Activated CD8-positive, alpha-beta T cell treated with anti-CD3 and anti-CD28 coated beads for 36 hours (primary cell): Measurements from ENCODE around the gene BZW2. TPM values are rescaled to one million over a fixed set of nuclear protein-coding genes. Genes with fewer than 3 reads are reported as not detected.

ENCODE experiments used
- ATAC-seq: fragments of 200-7000 bp; cut with Tn5 transposase; one replicate; pipeline ENCODE4 v1.10.0; 2021; ENCODE audit warnings: mild to moderate bottlenecking, moderate library complexity
- CTCF ChIA-PET: fragments of 350-600 bp; sonication (Branson Sonifier 250); formaldehyde crosslinking; loops from one replicate; lab custom pipeline; 2021; ENCODE audit warnings: antibody characterized with exemption; lab: Charles Lee
- POLR2A ChIA-PET: fragments of 350-600 bp; sonication (Branson Sonifier 250); formaldehyde crosslinking; loops from one replicate; lab custom pipeline; 2021; ENCODE audit warnings: antibody characterized with exemption; lab: Charles Lee
- DNase-seq: peaks from one replicate; pipeline ENCODE4 v3.0.0-alpha.2; 2020
- H3K27ac Mint-ChIP-seq: one replicate; pipeline ENCODE4 v1.8.0; 2021; ENCODE audit warnings: mild to moderate bottlenecking, mixed read lengths
- H3K27me3 Mint-ChIP-seq: one replicate; pipeline ENCODE4 v1.8.0; 2021; ENCODE audit warnings: mixed read lengths
- H3K36me3 Mint-ChIP-seq: one replicate; pipeline ENCODE4 v1.8.0; 2021; ENCODE audit warnings: low read depth, mixed read lengths
- H3K4me1 Mint-ChIP-seq: one replicate; pipeline ENCODE4 v1.8.0; 2021; ENCODE audit warnings: low read depth, mixed read lengths
- H3K4me3 Mint-ChIP-seq: one replicate; pipeline ENCODE4 v1.8.0; 2021; ENCODE audit warnings: mild to moderate bottlenecking, moderate library complexity, mixed read lengths
- H3K9me3 Mint-ChIP-seq: one replicate; pipeline ENCODE4 v1.8.0; 2021; ENCODE audit warnings: mixed read lengths
- CTCF ChIP-seq: fragments of 200-600 bp; IDR thresholded peaks from one replicate; pipeline ENCODE4 v1.8.0; 2022; ENCODE audit warnings: antibody characterized with exemption, mild to moderate bottlenecking
- intact Hi-C: fragments of 100-400 bp; cut with micrococcal nuclease; formaldehyde crosslinking; loops from one replicate; pipeline ENCODE4 v1.10.0; 2022
- total RNA-seq, 2 experiments: library from RNA; stranded (reverse); gene quantifications; one replicate each; pipeline ENCODE4 v1.2.3, GENCODE V29; 2021

Gene BZW2
- total RNA-seq, 2 experiments from 2014 or later: 120 to 123 TPM

- Mint-ChIP-seq H3K9me3 (no peaks in the 10 kb centered on the region), H3K27ac (no peak overlapping the region), H3K36me3 (no peaks in the 10 kb centered on the region), H3K4me1 (peaks cover 11% of the 10 kb centered on the region), H3K4me3 (no peak overlapping the region), H3K27me3 (no peaks in the 10 kb centered on the region)
- ChIA-PET CTCF (no interaction called here), POLR2A (no interaction called here)
- no peak for DNase-seq
- TF ChIP-seq CTCF: no peak
- intact Hi-C loops: no loop called here
- ATAC-seq: no peak
Observed at GRCh38 chr7:16741676-16742075, 95.7 kb downstream of the BZW2 start.

- intact Hi-C loops: no loop called here
- no peak for TF ChIP-seq CTCF
- POLR2A ChIA-PET: interaction anchor here (1.4 kb wide), 1 partner anchor 14 kb away, joined by 3 read pairs; no protein-coding TSS in a partner anchor
- DNase-seq (no peak), ATAC-seq (no peak)
- Mint-ChIP-seq H3K27ac (no peak overlapping the region), H3K27me3 (peaks cover 2% of the 10 kb centered on the region), H3K36me3 (no peaks in the 10 kb centered on the region), H3K4me1 (peaks cover 11% of the 10 kb centered on the region), H3K9me3 (no peaks in the 10 kb centered on the region), H3K4me3 (no peak overlapping the region)
- CTCF ChIA-PET: interaction anchor here (1.0 kb wide), 1 partner anchor 16 kb away, joined by 3 read pairs; no protein-coding TSS in a partner anchor
Observed at GRCh38 chr7:16742547-16742946, 96.6 kb downstream of the BZW2 start.

GRCh38 chr7:16743236-16743635 lies 97.3 kb downstream of the BZW2 start:
- no peaks in the 10 kb centered on the region for H3K36me3 Mint-ChIP-seq
- POLR2A ChIA-PET: interaction anchor here (1.4 kb wide), 1 partner anchor 15 kb away, joined by 3 read pairs; no protein-coding TSS in a partner anchor
- peaks cover 2% of the 10 kb centered on the region for H3K27me3 Mint-ChIP-seq
- H3K27ac Mint-ChIP-seq: no peak overlapping the region
- H3K9me3 Mint-ChIP-seq: no peaks in the 10 kb centered on the region
- no peak for TF ChIP-seq CTCF
- DNase-seq (no peak), ATAC-seq (no peak)
- intact Hi-C loops: no loop called here
- H3K4me1 Mint-ChIP-seq: peaks cover 11% of the 10 kb centered on the region
- CTCF ChIA-PET: interaction anchor here (1.0 kb wide), 1 partner anchor 15 kb away, joined by 3 read pairs; no protein-coding TSS in a partner anchor
- H3K4me3 Mint-ChIP-seq: no peak overlapping the region

- POLR2A ChIA-PET: no interaction called here
- CTCF ChIA-PET: no interaction called here
- TF ChIP-seq CTCF: no peak
- no peak overlapping the region for H3K4me3 Mint-ChIP-seq
- no peak for DNase-seq
- no peak for ATAC-seq
- peaks cover 11% of the 10 kb centered on the region for H3K4me1 Mint-ChIP-seq
- H3K27ac Mint-ChIP-seq: no peak overlapping the region
- H3K9me3 Mint-ChIP-seq: no peaks in the 10 kb centered on the region
- H3K27me3 Mint-ChIP-seq: peaks cover 2% of the 10 kb centered on the region
- intact Hi-C loops: no loop called here
- H3K36me3 Mint-ChIP-seq: no peaks in the 10 kb centered on the region
Observed at GRCh38 chr7:16744518-16745250, 98.7 kb downstream of the BZW2 start.

- no peak overlapping the region for H3K27ac Mint-ChIP-seq
- ChIA-PET POLR2A (no interaction called here), CTCF (no interaction called here)
- intact Hi-C loops: no loop called here
- H3K27me3 Mint-ChIP-seq: peaks cover 2% of the 10 kb centered on the region
- DNase-seq: no peak
- peaks cover 2% of the 10 kb centered on the region for H3K4me1 Mint-ChIP-seq
- H3K36me3 Mint-ChIP-seq: no peaks in the 10 kb centered on the region
- ATAC-seq: no peak
- no peak overlapping the region for H3K4me3 Mint-ChIP-seq
- TF ChIP-seq CTCF: no peak
- H3K9me3 Mint-ChIP-seq: no peaks in the 10 kb centered on the region
Observed at GRCh38 chr7:16745645-16746044, 99.7 kb downstream of the BZW2 start.
